Femur (tissue), 1 donor: Measurements from ENCODE around the gene ERC1.

Source experiments
- DNase-seq: peaks from one replicate; pipeline ENCODE4 v3.0.0-alpha.2; 2017

Gene ERC1

GRCh38 chr12:990661-991349 lies at the start of gene ERC1:
Gene ERC1, plus strand, starts transcription at chr12:991223. Its CDS starts 36,681 bp downstream, at chr12:1027904.
- peak; percentile 94 for DNase-seq

GRCh38 chr12:943051-943450 lies 48.0 kb upstream of the ERC1 start:
- peak; percentile 49 for DNase-seq

- DNase-seq: no peak
These were observed 46.8 kb upstream of the ERC1 start for GRCh38 chr12:944211-944610.

- no peak for DNase-seq
These were observed 44.8 kb upstream of the ERC1 start for GRCh38 chr12:946212-946611.

GRCh38 chr12:946631-947030 lies 44.4 kb upstream of the ERC1 start:
- no peak for DNase-seq

- no peak for DNase-seq
These were observed 42.8 kb upstream of the ERC1 start for GRCh38 chr12:948238-948637.

- peak; percentile 99 for DNase-seq
These were observed 41.4 kb upstream of the ERC1 start, which contains the start of gene RAD52 for GRCh38 chr12:949453-950191. Gene RAD52, minus strand, starts transcription at chr12:949694. Its CDS starts 16,636 bp downstream, at chr12:933058.

GRCh38 chr12:951176-951575 lies 39.8 kb upstream of the ERC1 start:
- no peak for DNase-seq

- DNase-seq: no peak
These were observed 37.2 kb upstream of the ERC1 start for GRCh38 chr12:953776-954175.

GRCh38 chr12:954741-955140 lies 36.3 kb upstream of the ERC1 start:
- DNase-seq: no peak

- DNase-seq: no peak
These were observed 35.1 kb upstream of the ERC1 start for GRCh38 chr12:955939-956338.

GRCh38 chr12:958588-959123 lies 32.4 kb upstream of the ERC1 start:
- DNase-seq: no peak

- no peak for DNase-seq
These were observed 24.3 kb upstream of the ERC1 start for GRCh38 chr12:966724-967123.

- DNase-seq: no peak
These were observed 23.4 kb upstream of the ERC1 start for GRCh38 chr12:967641-968040.

- DNase-seq: no peak
These were observed 22.5 kb upstream of the ERC1 start for GRCh38 chr12:968545-968944.

GRCh38 chr12:969821-970220 lies 21.2 kb upstream of the ERC1 start:
- DNase-seq: no peak

GRCh38 chr12:971991-972390 lies 19.0 kb upstream of the ERC1 start:
- DNase-seq: no peak

GRCh38 chr12:974271-974862 lies 16.7 kb upstream of the ERC1 start:
- DNase-seq: no peak

- no peak for DNase-seq
These were observed 14.4 kb upstream of the ERC1 start for GRCh38 chr12:976644-977043.

GRCh38 chr12:977156-977555 lies 13.9 kb upstream of the ERC1 start:
- DNase-seq: no peak

GRCh38 chr12:979349-979748 lies 11.7 kb upstream of the ERC1 start:
- no peak for DNase-seq

- no peak for DNase-seq
These were observed 9.7 kb upstream of the ERC1 start for GRCh38 chr12:981176-981828.

- no peak for DNase-seq
These were observed 9.1 kb upstream of the ERC1 start for GRCh38 chr12:981961-982360.
